ENCODE results near the gene PAX5.

DNA sequence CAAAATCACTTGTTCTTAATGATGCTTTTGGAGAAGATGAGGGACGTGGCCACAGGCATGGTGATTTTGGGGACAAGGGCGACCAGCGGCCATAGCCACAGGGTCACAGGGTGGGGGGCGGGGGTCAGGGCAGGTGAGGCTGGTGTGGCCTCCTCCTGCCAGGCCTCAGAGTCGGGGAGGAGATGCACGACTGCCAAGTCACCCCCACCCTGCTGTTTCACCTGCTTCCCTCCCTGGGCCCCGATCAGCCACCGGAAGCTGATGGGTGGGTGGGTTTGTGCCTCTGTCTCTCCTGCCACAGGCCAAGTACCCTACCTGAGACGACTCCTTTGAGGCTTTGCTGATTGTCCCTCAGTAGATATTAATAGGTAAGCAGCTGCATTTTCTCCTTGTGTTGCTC lies 199.3 kb downstream of the PAX5 start:
- TF ChIP-seq, protein P1, sequence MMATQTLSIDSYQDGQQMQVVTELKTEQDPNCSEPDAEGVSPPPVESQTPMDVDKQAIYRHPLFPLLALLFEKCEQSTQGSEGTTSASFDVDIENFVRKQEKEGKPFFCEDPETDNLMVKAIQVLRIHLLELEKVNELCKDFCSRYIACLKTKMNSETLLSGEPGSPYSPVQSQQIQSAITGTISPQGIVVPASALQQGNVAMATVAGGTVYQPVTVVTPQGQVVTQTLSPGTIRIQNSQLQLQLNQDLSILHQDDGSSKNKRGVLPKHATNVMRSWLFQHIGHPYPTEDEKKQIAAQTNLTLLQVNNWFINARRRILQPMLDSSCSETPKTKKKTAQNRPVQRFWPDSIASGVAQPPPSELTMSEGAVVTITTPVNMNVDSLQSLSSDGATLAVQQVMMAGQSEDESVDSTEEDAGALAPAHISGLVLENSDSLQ (IDR thresholded peaks at IDR 0.05) = no peak
- TF ChIP-seq BHLHE40 (IDR thresholded peaks at IDR 0.05; ENCODE audit: borderline replicate concordance) = no peak
- no peak for TF ChIP-seq LEF1 (IDR thresholded peaks at IDR 0.05; ENCODE audit: borderline replicate concordance)
- no peak for TF ChIP-seq NFRKB (IDR thresholded peaks at IDR 0.05)
- TF ChIP-seq FOXM1 (IDR thresholded peaks at IDR 0.05; ENCODE audit: borderline replicate concordance) = no peak
- no peak for TF ChIP-seq SUZ12 (IDR thresholded peaks at IDR 0.05)
- no peak for TF ChIP-seq ARNT (IDR thresholded peaks at IDR 0.05)
- TF ChIP-seq FOXA1 (IDR thresholded peaks at IDR 0.05) = no peak
- TF ChIP-seq SP1 (IDR thresholded peaks at IDR 0.05) = no peak
- no peak for TF ChIP-seq ELF4 (IDR thresholded peaks at IDR 0.05)
